ENCODE data around the gene ZNF646.

Gene ZNF646, protein sequence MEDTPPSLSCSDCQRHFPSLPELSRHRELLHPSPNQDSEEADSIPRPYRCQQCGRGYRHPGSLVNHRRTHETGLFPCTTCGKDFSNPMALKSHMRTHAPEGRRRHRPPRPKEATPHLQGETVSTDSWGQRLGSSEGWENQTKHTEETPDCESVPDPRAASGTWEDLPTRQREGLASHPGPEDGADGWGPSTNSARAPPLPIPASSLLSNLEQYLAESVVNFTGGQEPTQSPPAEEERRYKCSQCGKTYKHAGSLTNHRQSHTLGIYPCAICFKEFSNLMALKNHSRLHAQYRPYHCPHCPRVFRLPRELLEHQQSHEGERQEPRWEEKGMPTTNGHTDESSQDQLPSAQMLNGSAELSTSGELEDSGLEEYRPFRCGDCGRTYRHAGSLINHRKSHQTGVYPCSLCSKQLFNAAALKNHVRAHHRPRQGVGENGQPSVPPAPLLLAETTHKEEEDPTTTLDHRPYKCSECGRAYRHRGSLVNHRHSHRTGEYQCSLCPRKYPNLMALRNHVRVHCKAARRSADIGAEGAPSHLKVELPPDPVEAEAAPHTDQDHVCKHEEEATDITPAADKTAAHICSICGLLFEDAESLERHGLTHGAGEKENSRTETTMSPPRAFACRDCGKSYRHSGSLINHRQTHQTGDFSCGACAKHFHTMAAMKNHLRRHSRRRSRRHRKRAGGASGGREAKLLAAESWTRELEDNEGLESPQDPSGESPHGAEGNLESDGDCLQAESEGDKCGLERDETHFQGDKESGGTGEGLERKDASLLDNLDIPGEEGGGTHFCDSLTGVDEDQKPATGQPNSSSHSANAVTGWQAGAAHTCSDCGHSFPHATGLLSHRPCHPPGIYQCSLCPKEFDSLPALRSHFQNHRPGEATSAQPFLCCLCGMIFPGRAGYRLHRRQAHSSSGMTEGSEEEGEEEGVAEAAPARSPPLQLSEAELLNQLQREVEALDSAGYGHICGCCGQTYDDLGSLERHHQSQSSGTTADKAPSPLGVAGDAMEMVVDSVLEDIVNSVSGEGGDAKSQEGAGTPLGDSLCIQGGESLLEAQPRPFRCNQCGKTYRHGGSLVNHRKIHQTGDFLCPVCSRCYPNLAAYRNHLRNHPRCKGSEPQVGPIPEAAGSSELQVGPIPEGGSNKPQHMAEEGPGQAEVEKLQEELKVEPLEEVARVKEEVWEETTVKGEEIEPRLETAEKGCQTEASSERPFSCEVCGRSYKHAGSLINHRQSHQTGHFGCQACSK (N-terminal part only)

GRCh38 chr16:31073970-31074813 lies at the start of gene ZNF646, which contains the start of gene ZNF668:
Gene ZNF646 (plus strand): TSS chr16:31074422. CDS start chr16:31076325, 1,903 bp downstream.
Gene ZNF668 (minus strand): TSS chr16:31074240. CDS start chr16:31064459, 9,781 bp downstream.
- peak; percentile 93 to 94 for DNase-seq

DNA sequence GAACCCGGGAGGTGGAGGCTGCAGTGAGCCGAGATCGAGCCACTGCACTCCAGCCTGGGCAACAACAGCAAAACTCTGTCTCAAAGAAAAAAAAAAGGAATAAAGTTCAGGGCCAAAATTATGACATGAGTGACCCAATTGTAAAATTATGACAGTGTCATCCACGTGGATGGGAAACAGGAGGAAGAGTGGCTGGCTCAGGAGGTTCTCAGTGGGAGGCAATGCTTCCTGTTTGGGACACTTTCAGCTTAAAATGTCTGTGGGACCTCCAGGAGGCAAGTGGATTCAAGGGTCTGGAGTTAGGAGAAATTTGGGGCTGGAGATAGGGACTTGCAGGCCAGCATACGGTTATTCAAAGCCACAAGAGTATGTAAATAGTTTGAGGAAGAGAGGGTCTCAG lies 48.9 kb upstream of the ZNF646 start:
- no peak for DNase-seq

- no peak for DNase-seq
These were observed 45.0 kb upstream of the ZNF646 start for GRCh38 chr16:31029272-31029671.

DNA sequence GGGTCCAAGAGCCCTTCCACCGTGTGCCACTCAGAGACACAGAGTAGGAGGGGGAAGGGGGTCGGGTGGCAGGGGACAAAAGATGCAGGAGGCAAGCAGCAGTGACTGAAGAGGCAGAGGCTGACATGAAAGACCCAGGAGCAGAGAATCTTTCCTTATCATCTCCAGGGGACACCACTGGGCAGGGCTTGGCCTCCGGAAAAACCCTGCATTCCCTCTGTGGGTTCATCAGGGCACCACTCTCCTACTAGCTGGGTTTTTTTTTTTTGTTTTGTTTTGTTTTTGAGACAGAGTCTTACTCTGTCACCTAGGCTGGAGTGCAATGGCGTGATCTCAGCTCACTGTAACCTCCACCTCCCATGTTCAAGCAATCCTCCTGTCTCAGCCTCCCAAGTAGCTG lies 42.9 kb upstream of the ZNF646 start:
- no peak for DNase-seq

- peak; percentile 94 to 98 for DNase-seq
These were observed 41.2 kb upstream of the ZNF646 start, which contains the start of gene STX4 for GRCh38 chr16:31032736-31033708. Gene STX4 (plus strand): TSS chr16:31033558. CDS start chr16:31033806, 248 bp downstream.

DNA sequence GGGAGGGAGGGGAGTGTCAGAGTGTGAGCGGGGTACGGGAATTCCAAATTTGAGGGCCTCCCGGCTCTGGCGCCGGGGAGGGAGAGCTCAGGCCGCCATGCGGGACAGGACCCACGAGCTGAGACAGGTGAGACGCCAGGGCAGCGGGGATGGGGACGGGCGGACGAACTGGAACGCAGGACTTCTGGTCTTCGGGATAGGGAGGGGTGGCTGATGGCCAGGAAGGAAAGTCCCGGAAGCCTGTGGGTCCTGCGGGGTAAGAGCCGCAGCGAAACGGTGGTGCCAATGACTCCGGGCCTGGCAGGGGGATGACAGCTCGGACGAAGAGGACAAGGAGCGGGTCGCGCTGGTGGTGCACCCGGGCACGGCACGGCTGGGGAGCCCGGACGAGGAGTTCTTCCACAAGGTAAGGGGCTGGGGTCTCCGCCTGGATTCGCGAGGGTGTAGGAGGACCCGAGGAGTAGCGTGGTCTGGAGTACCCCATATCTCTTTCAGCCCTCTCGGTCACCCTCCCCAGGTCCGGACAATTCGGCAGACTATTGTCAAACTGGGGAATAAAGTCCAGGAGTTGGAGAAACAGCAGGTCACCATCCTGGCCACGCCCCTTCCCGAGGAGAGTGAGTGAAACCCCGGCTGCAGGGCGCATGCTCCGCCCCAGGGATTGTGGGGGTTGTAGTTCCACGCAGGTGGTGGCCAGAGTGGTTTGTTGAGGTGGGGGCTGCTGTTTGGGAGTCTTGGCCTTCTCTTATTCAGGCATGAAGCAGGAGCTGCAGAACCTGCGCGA lies 40.3 kb upstream of the ZNF646 start:
- DNase-seq: peak; percentile 81 to 82

GRCh38 chr16:31036691-31037090 lies 37.5 kb upstream of the ZNF646 start:
- DNase-seq: no peak

DNA sequence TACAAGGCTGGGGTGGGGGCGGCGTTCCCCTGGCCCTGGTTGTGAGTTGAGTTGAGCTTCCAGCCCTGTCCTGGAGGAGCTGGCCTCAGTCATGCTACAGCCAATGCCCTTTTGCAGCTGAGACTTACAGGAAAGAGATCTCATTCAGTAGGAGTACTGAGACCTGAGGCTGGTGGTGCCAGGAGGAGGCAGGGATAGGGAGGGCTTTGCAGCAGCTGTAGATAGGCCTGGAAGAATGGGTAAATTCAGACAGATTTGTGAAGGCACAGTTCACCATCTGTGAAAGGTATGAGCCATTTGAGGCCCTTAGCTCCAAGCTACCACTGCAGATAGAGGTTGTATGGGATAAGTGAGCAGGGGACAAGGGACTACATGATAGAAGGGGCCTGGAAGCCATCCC lies 35.2 kb upstream of the ZNF646 start:
- DNase-seq: no peak

- DNase-seq: no peak
These were observed 31.4 kb upstream of the ZNF646 start for GRCh38 chr16:31042866-31043265.

DNA sequence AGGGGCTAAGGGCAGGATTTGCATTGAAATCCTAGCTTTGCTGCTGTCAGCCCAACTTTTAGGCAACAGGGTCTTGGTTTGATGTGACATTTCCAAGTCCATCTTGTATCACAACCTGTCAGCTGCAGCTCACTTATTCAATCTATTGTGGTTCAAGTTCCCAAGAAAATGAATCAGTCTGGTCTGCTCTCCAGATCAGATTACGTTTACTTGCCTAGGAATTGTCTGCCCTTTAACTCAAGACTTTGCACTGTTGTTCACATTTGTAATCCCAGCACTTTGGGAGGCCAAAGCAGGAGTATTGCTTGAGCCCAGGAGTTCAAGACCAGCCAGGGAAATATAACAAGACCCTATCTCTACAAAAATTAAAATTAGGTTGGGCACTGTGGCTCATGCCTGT lies 30.9 kb upstream of the ZNF646 start:
- DNase-seq: no peak

GRCh38 chr16:31043898-31044481 lies 30.2 kb upstream of the ZNF646 start:
- DNase-seq: no peak

GRCh38 chr16:31050280-31051030 lies 23.8 kb upstream of the ZNF646 start:
- no peak for DNase-seq

DNA sequence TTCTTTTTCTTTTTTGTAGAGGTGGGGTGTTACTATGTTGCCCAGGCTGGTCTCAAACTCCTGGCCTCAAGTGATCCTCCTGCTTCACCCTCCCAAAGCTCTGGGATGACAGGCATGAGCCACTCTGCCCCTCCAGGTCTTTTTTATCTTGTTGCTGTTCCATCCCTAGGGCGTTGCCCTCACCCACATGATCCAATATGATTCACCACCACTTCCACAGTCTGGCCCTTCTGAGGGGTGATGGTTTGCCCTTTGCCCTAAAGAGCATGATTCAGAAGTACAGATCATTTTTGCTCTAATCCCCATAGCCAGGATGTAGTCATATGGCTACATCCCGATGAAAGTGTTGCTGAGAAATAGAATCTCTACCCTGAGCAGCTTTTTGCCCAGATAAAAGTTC lies 22.1 kb upstream of the ZNF646 start:
- no peak for DNase-seq

- no peak for DNase-seq
These were observed 18.6 kb upstream of the ZNF646 start for GRCh38 chr16:31055613-31056012.

- DNase-seq: no peak
These were observed 13.0 kb upstream of the ZNF646 start for GRCh38 chr16:31061126-31061812.

GRCh38 chr16:31061813-31062440 lies 12.3 kb upstream of the ZNF646 start:
- DNase-seq: no peak

GRCh38 chr16:31063495-31063842 lies 10.8 kb upstream of the ZNF646 start:
- no peak for DNase-seq

Measured in stimulated activated CD4-positive, alpha-beta T cell treated with anti-CD3 and anti-CD28 coated beads, Interleukin-2, amount 100 ng/mL, for 48 hours (primary cell).